Inferior parietal cortex (tissue), 1 donor: Measurements from ENCODE around the gene MBD3L3.
"Not testable (repeated sequence)": the region's sequence is repeated elsewhere in the genome, so short reads cannot be mapped to it uniquely, and the experiment has no call there.

Source experiments
- DNase-seq: peaks from one replicate; pipeline ENCODE4 v3.0.0-alpha.2; 2016; ENCODE audit errors: extremely low spot score

The MBD3L3 gene

DNA sequence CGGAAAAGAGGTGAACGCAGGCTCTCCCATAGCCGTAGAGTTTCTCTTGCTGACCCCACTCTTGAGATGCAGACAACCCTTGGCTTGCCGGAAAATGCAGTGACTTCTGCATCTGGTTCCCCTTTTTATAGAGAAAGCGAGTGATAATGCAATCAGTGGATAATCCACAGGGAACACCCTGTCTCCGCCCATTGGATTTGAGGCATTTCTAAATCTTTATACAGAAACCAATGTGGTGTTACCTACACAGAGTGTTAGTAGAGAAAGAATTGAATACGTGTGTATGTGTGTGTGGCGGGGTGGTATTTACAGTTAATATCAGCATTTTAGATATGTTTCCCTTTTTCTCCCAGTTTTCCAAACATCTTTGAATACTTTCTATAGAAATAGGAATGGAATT, at the start of gene MBD3L3:
TSS of gene MBD3L3 (minus strand) at position 101 of the 400 bp plus-strand sequence. CDS start at position 30, 71 bp downstream.
- DNase-seq = not testable (repeated sequence)

DNA sequence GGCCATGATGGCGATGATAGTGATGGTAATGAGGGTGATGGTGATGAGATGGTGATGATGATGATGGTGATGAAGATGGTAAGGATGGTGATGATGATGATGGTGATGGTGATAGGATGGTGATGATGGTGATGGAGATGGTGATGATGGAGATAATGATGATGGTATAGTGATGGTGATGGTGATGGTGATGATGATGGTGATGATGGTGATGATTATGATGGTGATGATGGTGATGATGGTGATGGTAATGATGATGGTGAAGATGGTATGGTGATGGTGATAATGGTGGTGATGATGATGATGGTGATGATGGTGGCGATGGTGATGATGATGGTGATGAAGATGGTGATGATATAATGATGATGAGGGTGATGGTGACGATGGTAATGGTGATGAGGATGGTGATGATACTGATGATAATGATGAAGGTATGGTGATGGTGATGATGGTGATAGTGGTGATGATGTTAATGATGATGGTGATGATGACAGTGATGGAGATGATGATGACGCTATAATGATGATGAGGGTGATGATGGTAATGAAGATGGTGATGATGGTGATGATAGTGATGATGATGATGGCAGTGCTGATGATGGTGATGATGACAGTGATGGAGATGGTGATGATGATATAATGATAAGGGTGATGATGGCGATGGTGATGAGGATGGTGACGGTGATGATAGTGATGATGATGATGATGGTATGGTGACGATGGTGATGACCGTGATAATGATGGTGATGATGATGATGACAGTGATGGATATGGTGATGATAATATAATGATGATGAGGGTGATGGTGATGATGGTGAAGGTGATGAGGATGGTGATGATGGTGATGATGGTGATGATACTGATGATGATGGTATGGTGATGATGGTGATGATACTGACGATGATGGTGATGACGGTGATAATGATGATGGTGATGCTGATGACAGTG, 48.5 kb upstream of the MBD3L3 start:
- DNase-seq = no peak

DNA sequence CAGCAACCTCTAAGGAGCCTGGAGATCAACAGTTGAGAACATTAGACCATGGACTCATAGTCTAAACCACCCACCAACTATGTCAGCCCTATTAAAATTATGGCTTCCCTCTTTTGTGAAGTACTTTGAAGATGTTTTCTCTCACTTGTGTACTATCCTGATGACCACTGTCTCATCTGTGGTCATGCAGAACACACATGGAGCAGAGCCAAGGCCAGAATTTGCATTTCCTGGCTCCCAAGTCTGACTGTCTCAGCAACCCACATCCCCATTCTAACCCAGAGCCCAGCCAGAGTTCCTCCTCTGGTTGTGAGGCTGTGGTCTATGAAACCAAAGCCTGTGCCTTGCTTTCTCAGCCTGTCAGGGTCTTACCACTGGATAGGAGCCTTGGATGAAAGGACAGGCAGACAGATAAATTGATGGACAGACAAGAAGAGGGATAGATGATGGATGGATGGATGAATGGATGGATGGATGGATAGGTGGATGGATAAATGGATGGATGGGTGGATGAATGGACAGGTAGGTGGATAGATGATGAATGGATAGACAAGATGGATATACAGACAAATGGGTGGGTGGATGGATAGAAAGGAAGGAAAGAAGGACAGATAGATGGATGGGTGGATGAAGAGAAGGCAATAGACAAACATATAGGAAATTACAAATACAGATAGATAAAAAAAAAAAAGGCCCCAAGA, 46.4 kb upstream of the MBD3L3 start:
- peak; percentile 12 for DNase-seq

DNA sequence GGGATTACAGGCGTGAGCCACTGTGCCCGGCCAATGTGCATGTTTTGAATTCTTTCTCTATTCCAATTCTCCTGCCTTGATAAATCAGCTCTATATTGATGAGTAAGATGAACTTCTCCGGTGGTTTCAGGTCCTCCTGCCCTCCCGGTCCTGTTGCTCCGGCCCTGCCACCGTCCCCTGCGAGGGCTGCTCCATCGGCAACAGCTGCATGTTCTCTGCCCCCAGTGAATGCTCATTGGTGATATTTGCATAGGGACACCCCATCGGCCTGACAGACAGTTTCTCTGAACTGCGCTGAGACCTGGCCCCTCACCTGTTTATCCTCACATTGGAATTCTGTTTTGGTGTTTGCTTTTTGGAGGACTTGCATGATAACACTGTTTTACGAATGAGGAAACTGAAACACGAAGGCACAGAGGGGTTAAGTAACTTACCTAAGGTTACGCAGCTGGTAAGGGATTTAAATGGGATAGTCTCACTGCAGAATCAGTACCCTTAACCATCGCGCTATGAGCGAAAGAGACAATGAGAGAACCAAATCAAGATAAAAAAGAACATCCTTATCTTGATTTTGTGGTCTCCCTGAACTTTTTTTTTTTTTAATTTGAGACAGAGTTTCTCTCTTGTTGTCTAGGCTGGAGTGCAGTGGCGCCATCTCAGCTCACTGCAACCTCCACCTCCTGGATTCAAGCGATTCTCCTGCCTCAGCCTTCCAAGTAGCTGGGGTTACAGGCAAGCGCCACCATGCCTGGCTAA, 43.2 kb upstream of the MBD3L3 start:
- no peak for DNase-seq

DNA sequence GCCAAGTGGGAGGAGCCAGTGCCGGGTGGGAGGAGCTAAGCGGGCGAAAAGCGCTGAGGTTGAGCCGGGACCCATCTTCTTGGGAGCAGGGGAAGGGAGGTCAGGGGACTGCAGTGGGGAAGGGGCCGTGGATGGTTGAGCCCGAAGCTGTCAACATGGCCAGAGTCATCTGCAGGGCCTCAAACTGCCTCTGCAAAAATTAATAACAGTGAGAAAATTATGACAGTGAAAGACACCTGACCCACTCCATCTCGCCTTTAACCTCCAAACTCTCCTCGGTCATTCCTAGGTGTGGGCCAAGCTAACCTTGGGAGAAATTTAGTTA, 41.1 kb upstream of the MBD3L3 start:
- DNase-seq = no peak

DNA sequence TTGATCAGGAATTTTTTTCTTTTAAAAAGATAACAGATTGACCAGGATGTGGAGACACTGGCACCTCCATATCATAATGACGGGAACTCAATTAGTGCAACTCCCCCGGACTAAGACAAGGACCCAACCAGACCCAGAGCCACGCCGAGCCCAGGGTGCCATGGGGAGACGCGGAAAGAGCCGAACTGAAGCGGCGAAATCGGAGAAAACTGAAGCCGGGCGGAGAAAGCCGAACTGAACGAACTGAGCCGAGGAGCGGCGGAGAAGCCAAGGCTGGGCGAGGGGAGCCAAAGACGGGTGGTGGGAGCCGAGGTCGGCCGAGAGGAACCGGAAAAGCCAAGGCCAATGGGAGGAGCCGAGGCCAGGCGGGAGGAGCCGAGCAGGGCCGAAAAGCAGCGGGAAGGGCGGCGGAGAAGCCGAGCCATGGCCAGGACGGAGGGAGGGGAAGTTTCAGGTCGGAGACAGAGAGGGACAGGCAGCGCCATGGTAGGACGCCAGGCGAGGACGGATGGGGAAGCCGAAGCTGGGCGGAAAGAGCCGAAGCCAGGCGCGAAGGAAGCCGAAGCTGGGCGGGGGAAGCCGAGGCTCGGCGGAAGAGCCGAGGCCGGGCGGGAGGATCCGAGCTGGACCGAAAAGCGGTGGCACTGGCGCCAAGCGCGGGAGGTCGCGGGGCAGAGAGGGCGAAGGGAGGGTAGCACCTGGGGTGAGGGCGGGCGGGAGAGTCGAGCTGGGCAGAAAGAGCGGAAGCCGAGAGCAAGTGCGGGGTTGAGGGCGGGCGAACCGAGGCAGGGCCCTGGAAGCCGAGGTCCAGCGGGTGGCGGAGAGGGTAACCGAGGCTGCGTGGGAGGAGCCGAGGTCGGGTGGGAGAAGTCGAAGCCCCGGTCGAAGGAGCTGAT, 40.5 kb upstream of the MBD3L3 start:
- peak; percentile 88 for DNase-seq

DNA sequence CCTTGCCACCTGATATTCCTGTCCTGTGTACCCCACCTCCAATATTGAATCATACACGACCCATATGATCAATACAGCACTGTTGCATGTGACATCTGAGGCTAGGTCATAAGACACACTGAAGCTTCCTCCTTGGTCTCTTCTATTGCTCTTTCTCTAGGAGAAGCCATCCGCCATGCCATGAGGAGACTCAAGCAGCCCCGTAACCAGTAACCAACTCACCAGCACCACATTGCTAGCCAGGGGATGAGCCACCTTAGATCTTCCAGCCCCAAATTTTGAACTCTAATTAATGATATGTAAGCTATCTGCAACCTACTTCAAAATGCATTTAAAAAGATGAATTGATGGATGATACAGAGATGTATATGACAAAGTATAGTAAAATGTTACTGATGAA, 39.6 kb upstream of the MBD3L3 start:
- no peak for DNase-seq

DNA sequence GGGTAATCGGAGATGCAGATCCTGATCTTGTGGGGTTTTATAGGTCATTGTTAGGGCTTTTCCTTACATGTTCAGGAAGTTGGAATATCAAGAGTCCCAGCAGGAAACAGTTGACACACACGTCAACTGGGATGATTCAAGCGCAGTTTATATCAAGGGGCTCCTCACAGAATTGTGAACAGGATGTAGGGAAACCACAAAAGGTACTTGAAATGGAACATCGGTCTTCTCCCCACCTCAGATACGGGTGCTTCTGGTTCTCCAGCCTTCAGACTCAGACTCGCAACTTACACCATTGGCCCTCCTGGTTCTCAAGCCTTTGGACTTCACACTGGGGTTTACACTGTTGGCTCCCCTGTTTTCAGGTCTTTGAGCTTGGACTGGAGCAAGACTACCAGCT, 30.5 kb upstream of the MBD3L3 start:
- DNase-seq = no peak

DNA sequence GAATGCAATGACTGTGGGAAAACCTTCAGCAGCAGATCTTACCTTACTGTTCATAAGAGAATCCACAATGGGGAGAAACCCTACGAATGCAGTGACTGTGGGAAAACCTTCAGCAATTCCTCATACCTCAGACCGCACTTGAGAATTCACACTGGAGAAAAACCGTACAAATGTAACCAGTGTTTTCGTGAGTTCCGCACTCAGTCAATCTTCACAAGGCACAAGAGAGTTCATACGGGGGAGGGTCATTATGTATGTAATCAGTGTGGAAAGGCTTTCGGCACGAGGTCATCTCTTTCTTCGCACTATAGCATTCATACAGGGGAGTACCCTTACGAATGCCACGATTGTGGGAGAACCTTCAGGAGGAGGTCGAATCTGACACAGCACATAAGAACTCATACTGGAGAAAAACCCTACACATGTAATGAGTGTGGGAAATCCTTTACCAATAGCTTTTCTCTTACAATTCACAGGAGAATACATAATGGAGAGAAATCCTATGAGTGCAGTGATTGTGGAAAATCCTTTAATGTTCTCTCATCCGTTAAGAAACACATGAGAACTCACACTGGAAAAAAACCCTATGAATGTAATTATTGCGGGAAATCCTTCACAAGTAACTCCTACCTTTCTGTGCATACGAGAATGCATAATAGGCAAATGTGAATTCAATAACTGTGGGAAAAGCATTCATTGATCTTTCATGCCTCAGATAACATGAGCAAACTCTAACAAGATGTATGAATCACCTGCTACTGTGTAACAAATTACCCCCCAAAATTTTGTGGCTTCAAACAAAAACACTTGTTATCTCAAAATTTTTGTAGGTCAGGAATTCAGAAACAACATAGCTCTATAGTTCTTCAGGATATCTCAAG, 24.8 kb upstream of the MBD3L3 start:
- no peak for DNase-seq

DNA sequence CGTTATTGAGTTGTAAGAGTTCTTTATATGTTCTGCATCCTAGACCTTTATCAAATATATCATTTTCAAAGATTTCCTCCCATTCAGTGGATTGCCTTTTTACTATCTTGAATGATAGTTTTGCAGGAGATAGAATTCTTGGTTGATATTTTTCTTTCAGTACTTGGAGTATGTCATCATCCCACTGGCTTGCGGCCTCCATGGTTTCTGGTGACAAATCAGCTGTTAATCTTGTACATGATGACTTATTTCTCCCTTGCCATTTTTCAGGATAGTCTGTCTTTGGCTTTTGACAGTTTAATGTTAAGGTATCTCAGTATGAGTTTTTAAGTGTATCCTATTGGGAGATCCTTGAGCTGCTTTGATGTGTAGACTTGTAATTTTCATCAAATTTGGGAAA, 19.5 kb upstream of the MBD3L3 start:
- DNase-seq = no peak

DNA sequence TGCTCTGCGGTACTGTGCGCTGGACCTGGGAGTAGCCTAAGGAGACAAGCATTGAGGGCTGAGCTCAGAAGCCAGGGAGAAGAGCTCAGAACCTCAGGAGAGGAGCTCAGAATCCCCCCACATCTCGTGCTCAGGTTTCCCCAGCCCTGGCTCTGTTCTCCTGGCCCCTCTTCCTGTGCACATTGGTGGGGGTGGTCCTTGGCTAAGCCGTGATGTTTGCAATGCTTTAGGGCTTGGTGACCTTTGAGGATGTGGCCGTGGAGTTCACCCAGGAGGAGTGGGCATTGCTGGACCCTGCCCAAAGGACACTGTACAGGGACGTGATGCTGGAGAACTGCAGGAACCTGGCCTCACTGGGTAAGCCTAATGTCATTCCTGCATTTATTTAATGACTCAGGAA, 17.7 kb upstream of the MBD3L3 start:
- no peak for DNase-seq

DNA sequence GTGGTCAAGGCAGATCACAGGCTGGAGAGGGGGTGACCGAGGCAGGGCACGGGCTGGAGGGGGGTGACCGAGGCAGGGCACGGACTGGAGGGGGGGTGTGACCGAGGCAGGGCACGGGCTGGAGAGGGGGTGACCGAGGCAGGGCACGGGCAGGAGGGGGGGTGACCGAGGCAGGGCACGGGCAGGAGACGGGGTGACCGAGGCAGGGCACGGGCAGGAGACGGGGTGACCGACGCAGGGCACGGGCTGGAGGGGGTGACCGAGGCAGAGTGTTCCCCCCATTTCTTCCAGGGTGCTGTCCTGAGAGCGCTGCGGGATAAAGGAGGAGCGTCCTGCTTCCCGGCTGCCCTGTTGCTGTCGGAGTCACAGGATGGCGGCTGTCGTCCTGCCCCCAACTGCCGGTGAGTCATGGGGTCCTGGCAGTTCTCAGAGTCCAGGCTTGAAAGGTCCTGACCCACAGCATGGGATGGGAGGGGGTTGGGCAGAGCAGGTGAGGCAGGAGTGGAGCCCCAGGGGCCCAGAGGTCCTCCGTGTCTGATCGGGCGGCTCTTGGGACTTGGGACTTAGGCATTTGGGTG, 16.3 kb upstream of the MBD3L3 start:
- no peak for DNase-seq

DNA sequence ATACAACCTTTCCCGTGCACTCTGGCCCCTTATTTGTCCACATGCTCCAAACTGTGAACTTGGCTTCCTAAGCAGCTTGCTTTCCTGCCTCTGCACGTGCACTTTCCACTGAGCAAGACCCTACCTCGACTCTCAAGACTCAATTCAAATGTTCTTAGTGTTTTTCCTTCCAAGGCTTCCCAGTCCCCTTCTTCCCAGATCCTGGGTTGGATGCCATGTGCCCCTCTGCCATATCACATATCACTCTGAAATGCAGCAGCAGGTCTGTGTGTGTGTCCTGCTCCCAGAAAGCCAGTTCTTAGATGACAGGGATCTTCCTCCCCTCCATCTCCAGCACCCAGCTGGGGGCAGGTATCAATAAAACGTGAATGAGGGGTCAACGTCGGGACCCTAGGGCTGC, 14.1 kb upstream of the MBD3L3 start:
- DNase-seq = no peak

DNA sequence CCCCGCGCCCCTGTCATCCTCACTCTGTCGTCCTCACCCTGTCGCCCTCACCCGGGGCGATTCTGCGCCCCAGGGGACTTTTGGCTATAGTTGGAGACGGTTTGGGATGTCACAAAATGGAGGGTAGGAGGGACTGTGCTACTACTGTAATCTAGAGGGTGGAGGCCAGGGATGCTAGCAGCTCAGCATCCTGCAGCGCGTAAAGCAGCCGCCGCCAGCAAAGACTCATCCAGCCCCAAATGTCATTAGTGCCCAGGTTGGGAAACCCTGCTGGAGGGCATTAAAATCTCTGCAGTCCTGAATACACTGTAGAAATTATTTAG, 11.4 kb upstream of the MBD3L3 start:
- no peak for DNase-seq

DNA sequence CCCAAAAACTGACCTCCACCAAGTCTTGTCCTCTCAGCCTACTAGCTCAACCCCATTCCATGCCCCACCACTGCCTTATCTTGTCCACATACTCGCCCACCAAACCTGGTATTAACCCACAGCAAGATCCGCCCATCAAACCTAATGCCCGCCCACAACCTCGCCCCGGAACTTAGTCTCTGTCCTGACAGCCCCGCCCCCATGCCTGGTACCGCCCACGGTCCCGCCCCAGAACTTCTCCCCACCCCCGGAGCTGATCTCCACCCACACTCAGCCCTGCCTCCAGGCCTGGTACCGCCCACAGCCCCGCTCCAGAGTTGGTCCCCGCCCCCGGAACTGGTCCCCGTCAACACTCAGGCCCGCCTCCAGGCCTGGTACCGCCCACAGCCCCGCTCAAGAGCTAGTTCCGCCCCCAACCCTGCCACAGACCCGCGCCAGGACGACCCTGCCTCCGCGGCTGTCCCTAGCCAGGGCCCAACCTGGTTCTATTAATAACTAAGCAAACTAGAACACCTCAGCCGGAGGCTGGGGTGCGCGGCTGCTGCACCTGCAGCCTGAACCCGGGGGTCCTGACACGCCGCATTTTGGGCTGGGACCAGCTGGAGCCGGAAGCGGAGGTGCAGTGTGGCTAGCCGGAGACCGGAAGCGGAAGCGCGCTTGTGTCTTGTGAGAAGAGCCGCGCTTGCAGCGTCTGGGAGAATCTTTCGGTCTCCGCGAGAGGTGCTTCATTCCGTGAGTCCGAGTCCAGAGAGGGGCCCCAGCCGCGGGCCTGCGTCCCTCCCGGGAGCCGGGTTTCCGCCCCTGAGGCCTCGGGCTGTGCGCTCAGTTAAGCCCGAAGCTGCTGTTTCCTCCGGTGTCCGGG, 10.8 kb upstream of the MBD3L3 start, which contains the start of gene ZNF557:
TSS of gene ZNF557 (plus strand) at position 662 of the 862 bp plus-strand sequence. CDS start 5,372 bp downstream, outside the sequence.
- DNase-seq = peak; percentile 93

DNA sequence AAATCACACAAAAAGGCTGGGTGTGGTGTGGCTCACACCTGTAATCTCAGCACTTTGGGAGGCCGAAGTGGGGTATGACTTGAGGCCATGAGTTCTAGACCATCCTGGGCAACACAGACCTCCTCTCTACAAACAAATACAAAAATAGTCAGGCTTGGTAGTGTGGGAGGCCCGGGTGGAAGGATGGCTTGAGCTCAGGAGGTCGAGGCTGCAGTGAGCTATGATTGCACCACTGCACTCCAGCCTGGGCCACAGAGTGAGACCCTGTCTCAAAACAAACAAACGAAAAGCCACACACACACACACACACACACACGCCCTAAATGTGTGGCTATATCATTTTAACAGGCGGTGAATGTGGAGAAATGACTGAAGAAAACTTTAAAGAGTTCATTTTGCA, 10.1 kb upstream of the MBD3L3 start:
- no peak for DNase-seq

DNA sequence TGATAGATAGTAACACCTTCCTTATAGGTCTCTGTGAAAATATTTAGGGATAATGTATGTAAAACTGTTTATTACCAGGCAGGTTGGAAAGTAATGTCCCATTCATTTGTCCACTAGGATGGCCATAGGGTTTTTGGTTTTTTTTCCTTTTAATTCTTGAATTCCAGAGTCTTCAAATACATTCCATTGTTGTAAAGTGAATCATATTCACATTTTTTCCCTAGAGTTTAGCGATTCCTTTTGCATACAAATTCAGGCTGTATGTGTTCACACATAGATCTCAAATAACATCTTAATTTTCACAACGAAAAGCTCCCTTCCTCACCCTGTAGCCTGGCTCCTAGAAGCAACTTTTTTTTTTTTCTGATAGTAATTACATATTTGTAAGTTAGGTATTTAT, 9.2 kb upstream of the MBD3L3 start:
- DNase-seq = no peak

DNA sequence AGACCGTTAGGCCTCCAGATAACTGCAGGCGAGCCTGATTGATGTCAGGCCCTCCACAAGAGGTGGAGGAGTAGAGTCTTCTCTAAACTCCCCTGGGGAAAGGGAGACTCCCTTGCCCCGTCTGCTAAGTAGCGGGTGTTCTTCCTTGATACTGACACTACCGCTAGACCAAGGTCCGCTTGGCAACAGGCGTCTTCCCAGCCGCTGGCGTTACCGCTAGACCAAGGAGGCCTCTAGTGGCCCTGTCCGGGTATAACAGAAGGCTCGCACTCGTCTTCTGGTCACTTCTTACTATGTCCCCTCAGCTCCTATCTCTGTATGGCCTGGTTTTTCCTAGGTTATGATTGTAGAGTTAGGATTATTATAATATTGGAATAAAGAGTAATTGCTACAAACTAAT, 8.6 kb upstream of the MBD3L3 start:
- not testable (repeated sequence) for DNase-seq
